HG02759 (cell line): ENCODE results near the gene PDZRN3.

ENCODE experiments used
- ATAC-seq: cut with Tn5 transposase; IDR thresholded peaks from one replicate; pipeline ENCODE4 v1.9.1; 2021; ENCODE audit warnings: mild to moderate bottlenecking, moderate library complexity; ENCODE audit not compliant: unreplicated experiment

Gene PDZRN3

GRCh38 chr3:73525591-73525990 is 99.2 kb downstream of the PDZRN3 start:
- ATAC-seq, result no peak

GRCh38 chr3:73523661-73524060 is 101.1 kb downstream of the PDZRN3 start:
- ATAC-seq, result no peak

GRCh38 chr3:73521734-73522336 is 102.9 kb downstream of the PDZRN3 start:
- ATAC-seq, result no peak

- ATAC-seq, result no peak
Observed at GRCh38 chr3:73520931-73521461, 103.7 kb downstream of the PDZRN3 start.

GRCh38 chr3:73516631-73517030 is 108.1 kb downstream of the PDZRN3 start:
- no peak for ATAC-seq

GRCh38 chr3:73513260-73513659 is 111.5 kb downstream of the PDZRN3 start:
- ATAC-seq, result no peak

GRCh38 chr3:73511571-73512525 is 112.9 kb downstream of the PDZRN3 start:
- ATAC-seq, result no peak

GRCh38 chr3:73510784-73511183 is 114.0 kb downstream of the PDZRN3 start:
- no peak for ATAC-seq

GRCh38 chr3:73510334-73510733 is 114.4 kb downstream of the PDZRN3 start:
- ATAC-seq, result no peak

- no peak for ATAC-seq
Observed at GRCh38 chr3:73509816-73510215, 114.9 kb downstream of the PDZRN3 start.

GRCh38 chr3:73509066-73509465 is 115.7 kb downstream of the PDZRN3 start:
- no peak for ATAC-seq

- peak; percentile 80 for ATAC-seq
Observed at GRCh38 chr3:73508330-73508954, 116.3 kb downstream of the PDZRN3 start.

GRCh38 chr3:73504852-73505251 is 119.9 kb downstream of the PDZRN3 start:
- no peak for ATAC-seq

GRCh38 chr3:73504239-73504638 is 120.5 kb downstream of the PDZRN3 start:
- ATAC-seq, result no peak

GRCh38 chr3:73503781-73504180 is 121.0 kb downstream of the PDZRN3 start:
- ATAC-seq, result no peak

GRCh38 chr3:73502609-73503583 is 121.8 kb downstream of the PDZRN3 start:
- ATAC-seq, result peak; percentile 83

- ATAC-seq, result no peak
Observed at GRCh38 chr3:73500321-73500720, 124.4 kb downstream of the PDZRN3 start.

- peak; percentile 50 for ATAC-seq
Observed at GRCh38 chr3:73499787-73500186, 125.0 kb downstream of the PDZRN3 start.

- no peak for ATAC-seq
Observed at GRCh38 chr3:73498764-73499622, 125.7 kb downstream of the PDZRN3 start.
